C4-2B (cell line): Measurements from ENCODE around the gene TBC1D12.
"Not testable (repeated sequence)": the region's sequence is repeated elsewhere in the genome, so short reads cannot be mapped to it uniquely, and the experiment has no call there.

Source experiments
- H3K27ac ChIP-seq: fragments of 450-650 bp; 2 replicates; pipeline ENCODE4 v1.5.1; 2017
- CTCF ChIP-seq: fragments of 450-650 bp; conservative IDR thresholded peaks from 2 replicates; pipeline ENCODE4 v1.5.1; 2017; ENCODE audit warnings: mild to moderate bottlenecking
- ZFX ChIP-seq: fragments of 450-650 bp; IDR thresholded peaks from 2 replicates; pipeline ENCODE4 v1.6.1; 2017

Gene TBC1D12

GRCh38 chr10:94546049-94546900 lies 143.9 kb downstream of the TBC1D12 start:
- peak overlapping the region; percentile 81 for H3K27ac ChIP-seq
- TF ChIP-seq CTCF = no peak

DNA sequence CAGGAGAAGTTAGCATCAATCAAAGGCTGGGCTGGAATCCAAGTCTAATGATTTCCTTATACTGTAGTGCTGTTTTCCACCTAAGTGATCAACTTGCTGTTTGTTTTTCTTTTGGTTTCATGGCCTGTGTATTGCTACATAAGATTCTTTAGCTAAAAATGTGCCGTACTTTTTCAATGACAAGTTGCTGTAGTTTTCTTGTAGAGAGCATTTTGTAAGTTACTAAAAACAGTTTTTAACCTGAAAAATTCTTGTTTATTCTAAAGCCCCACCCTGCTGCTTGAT lies 144.5 kb downstream of the TBC1D12 start:
- no peak for TF ChIP-seq ZFX
- no peak for TF ChIP-seq CTCF
- no peak overlapping the region for H3K27ac ChIP-seq

- no peak overlapping the region for H3K27ac ChIP-seq
These were observed 146.9 kb downstream of the TBC1D12 start for GRCh38 chr10:94549221-94549620.

GRCh38 chr10:94567714-94568307 lies 165.5 kb downstream of the TBC1D12 start:
- not testable (repeated sequence) for H3K27ac ChIP-seq

More at GRCh38 chr10:94549221-94549620, 146.9 kb downstream of the TBC1D12 start:
- no peak for TF ChIP-seq CTCF
- no peak for TF ChIP-seq ZFX

DNA sequence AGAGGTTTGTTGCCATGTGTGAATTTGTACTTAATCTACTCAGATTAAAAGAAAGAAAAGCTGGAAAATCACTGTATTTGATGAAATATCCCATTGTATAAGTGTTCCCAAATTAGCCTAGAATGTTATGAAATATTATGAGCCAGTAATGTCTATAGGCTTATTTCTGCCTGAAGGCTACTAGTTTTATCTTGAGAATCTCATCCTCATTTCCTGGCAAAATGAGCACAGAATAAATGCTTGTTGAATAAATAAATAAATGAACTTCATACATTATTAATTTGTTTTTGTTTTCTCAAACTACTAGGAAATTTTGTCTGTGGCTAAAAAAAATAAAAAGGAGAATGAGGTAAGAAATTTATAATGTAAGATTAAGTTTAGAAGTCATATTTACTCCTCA lies 168.7 kb downstream of the TBC1D12 start:
- no peak overlapping the region for H3K27ac ChIP-seq

GRCh38 chr10:94571528-94571927 lies 169.2 kb downstream of the TBC1D12 start:
- TF ChIP-seq ZFX (no peak), CTCF (no peak)
- H3K27ac ChIP-seq = no peak overlapping the region

More for the DNA sequence above, 168.7 kb downstream of the TBC1D12 start:
- TF ChIP-seq CTCF = no peak
- no peak for TF ChIP-seq ZFX

DNA sequence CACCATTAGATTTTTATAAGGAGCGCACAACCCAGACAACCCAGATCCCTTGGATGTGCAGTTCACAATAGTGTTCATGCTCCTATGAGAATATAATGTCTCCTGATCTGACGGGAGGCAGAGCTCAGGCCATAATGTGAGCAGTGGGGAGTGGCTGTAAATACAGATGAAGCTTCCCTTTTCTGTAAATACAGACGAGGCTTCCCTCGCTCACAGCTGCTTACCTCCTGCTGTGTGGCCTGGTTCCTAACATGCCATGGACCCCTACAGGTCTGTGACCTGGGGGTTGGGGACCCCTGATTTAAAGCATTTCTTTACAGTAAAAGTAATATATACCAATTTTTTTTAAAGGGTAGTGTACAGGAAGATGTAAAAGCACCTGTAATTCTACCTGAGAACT lies 176.4 kb downstream of the TBC1D12 start:
- TF ChIP-seq ZFX (no peak), CTCF (no peak)
- no peak overlapping the region for H3K27ac ChIP-seq

GRCh38 chr10:94583124-94583523 lies 180.8 kb downstream of the TBC1D12 start:
- TF ChIP-seq CTCF (no peak), ZFX (no peak)
- H3K27ac ChIP-seq = no peak overlapping the region
